ENCODE results near the gene NOL6.
"Not testable (repeated sequence)": the region's sequence is repeated elsewhere in the genome, so short reads cannot be mapped to it uniquely, and the experiment has no call there.

The NOL6 gene

GRCh38 chr9:33471361-33471760, 2.4 kb downstream of the NOL6 start:
- no peak for DNase-seq

GRCh38 chr9:33469891-33470290, 3.8 kb downstream of the NOL6 start:
- DNase-seq, result no peak
- no peak for ATAC-seq

More at GRCh38 chr9:33471361-33471760, 2.4 kb downstream of the NOL6 start:
- ATAC-seq, result no peak

GRCh38 chr9:33468797-33469621, 4.7 kb downstream of the NOL6 start:
- DNase-seq (no peak), ATAC-seq (no peak)

- DNase-seq (no peak), ATAC-seq (no peak)
Observed at GRCh38 chr9:33468215-33468730, 5.5 kb downstream of the NOL6 start.

- DNase-seq (no peak), ATAC-seq (no peak)
Observed at GRCh38 chr9:33467526-33467925, 6.2 kb downstream of the NOL6 start.

- ATAC-seq (peak; percentile 53), DNase-seq (peak; percentile 83)
Observed at GRCh38 chr9:33466565-33467495, 6.9 kb downstream of the NOL6 start.

GRCh38 chr9:33465596-33466564, 7.8 kb downstream of the NOL6 start:
- ATAC-seq (no peak), DNase-seq (no peak)

- ATAC-seq, result no peak
- DNase-seq, result no peak
Observed at GRCh38 chr9:33465096-33465495, 8.6 kb downstream of the NOL6 start.

GRCh38 chr9:33464045-33464636, 9.6 kb downstream of the NOL6 start:
- no peak for ATAC-seq
- DNase-seq, result no peak

- ATAC-seq (no peak), DNase-seq (no peak)
Observed at GRCh38 chr9:33463151-33463550, 10.6 kb downstream of the NOL6 start.

- DNase-seq (no peak), ATAC-seq (no peak)
Observed at GRCh38 chr9:33461492-33461891, 12.2 kb downstream of the NOL6 start.

- DNase-seq (no peak), ATAC-seq (no peak)
Observed at GRCh38 chr9:33460854-33461253, 12.9 kb downstream of the NOL6 start.

- no peak for DNase-seq
- no peak for ATAC-seq
Observed at GRCh38 chr9:33459115-33459514, 14.6 kb downstream of the NOL6 start.

- ATAC-seq, result peak; percentile 91
- peak; percentile 63 for DNase-seq
Observed at GRCh38 chr9:33458444-33458843, 15.3 kb downstream of the NOL6 start.

GRCh38 chr9:33455945-33456344, 17.8 kb downstream of the NOL6 start:
- DNase-seq (no peak), ATAC-seq (no peak)

GRCh38 chr9:33455456-33455855, 18.3 kb downstream of the NOL6 start:
- ATAC-seq, DNase-seq: not testable (repeated sequence)

- not testable (repeated sequence) for ATAC-seq
Observed at GRCh38 chr9:33454661-33455026, 19.1 kb downstream of the NOL6 start.

GRCh38 chr9:33453999-33454660, 19.6 kb downstream of the NOL6 start:
- DNase-seq, result no peak
- ATAC-seq, result no peak

More at GRCh38 chr9:33454661-33455026, 19.1 kb downstream of the NOL6 start:
- DNase-seq, result not testable (repeated sequence)

- peak; percentile 19 for ATAC-seq
- DNase-seq, result no peak
Observed at GRCh38 chr9:33453286-33453860, 20.4 kb downstream of the NOL6 start.

GRCh38 chr9:33452828-33453271, 20.9 kb downstream of the NOL6 start:
- peak; percentile 87 for ATAC-seq
- DNase-seq, result peak; percentile 77
